ENCODE results near the gene DCLK1.

- TF ChIP-seq REST (IDR thresholded peaks at IDR 0.05; ENCODE audit: insufficient read depth in 1 of 2, low read depth in 2 of 2, low read length in 2 of 2) (no peak), FOXP2 (optimal IDR thresholded peaks at IDR 0.05; ENCODE audit: borderline replicate concordance, extremely low read depth, extremely low read length, insufficient read depth) (no peak), TAF1 (IDR thresholded peaks at IDR 0.05; ENCODE audit: borderline replicate concordance, insufficient read depth, low read length) (no peak), POLR2AphosphoS5 (IDR thresholded peaks at IDR 0.05; ENCODE audit: low read depth, low read length) (no peak)
Measured at GRCh38 chr13:36076211-36076610, 55.0 kb downstream of the DCLK1 start.
